Neural cell (in vitro differentiated cells): ENCODE results near the gene METTL9.
"Not testable (repeated sequence)": the region's sequence is repeated elsewhere in the genome, so short reads cannot be mapped to it uniquely, and the experiment has no call there.

Experiments
- EP300 ChIP-seq: fragments of 450-650 bp; conservative IDR thresholded peaks from 2 replicates; pipeline ENCODE4 v1.6.1; 2014; ENCODE audit warnings: antibody characterized with exemption, mild to moderate bottlenecking, moderate library complexity; ENCODE audit not compliant: poor library complexity, severe bottlenecking
- EZH2 ChIP-seq: fragments of 200-600, 300-800 bp; shearing (Covaris generic), sonication (generic); IDR thresholded peaks from 2 replicates; pipeline ENCODE4 v1.6.1; 2014; ENCODE audit warnings: antibody characterized with exemption, low read length, borderline replicate concordance, mild to moderate bottlenecking; ENCODE audit not compliant: insufficient read depth, poor library complexity, severe bottlenecking
- POLR2AphosphoS5 ChIP-seq: IDR thresholded peaks from 2 replicates; pipeline ENCODE4 v1.6.1; 2012
- RAD21 ChIP-seq: fragments of 450-650 bp; conservative IDR thresholded peaks from 2 replicates; pipeline ENCODE4 v1.6.1; 2014; ENCODE audit warnings: antibody characterized with exemption, mild to moderate bottlenecking, moderate library complexity
- SMC3 ChIP-seq: fragments of 450-650 bp; conservative IDR thresholded peaks from 2 replicates; pipeline ENCODE4 v1.6.1; 2014; ENCODE audit warnings: antibody characterized with exemption, mild to moderate bottlenecking, moderate library complexity; ENCODE audit not compliant: poor library complexity
- TAF1 ChIP-seq: IDR thresholded peaks from 2 replicates; pipeline ENCODE4 v1.6.1; 2012; ENCODE audit warnings: low read depth
- TF ChIP-seq, protein P1 (sequence below): fragments of 450-650 bp; IDR thresholded peaks from 2 replicates; pipeline ENCODE4 v1.5.1; 2014; ENCODE audit warnings: antibody characterized with exemption, mild to moderate bottlenecking, moderate library complexity; ENCODE audit not compliant: poor library complexity, severe bottlenecking
- TF ChIP-seq, protein P2 (sequence below): IDR thresholded peaks from 2 replicates; pipeline ENCODE4 v1.6.1; 2012; ENCODE audit warnings: borderline replicate concordance

- TF ChIP-seq, protein P1, sequence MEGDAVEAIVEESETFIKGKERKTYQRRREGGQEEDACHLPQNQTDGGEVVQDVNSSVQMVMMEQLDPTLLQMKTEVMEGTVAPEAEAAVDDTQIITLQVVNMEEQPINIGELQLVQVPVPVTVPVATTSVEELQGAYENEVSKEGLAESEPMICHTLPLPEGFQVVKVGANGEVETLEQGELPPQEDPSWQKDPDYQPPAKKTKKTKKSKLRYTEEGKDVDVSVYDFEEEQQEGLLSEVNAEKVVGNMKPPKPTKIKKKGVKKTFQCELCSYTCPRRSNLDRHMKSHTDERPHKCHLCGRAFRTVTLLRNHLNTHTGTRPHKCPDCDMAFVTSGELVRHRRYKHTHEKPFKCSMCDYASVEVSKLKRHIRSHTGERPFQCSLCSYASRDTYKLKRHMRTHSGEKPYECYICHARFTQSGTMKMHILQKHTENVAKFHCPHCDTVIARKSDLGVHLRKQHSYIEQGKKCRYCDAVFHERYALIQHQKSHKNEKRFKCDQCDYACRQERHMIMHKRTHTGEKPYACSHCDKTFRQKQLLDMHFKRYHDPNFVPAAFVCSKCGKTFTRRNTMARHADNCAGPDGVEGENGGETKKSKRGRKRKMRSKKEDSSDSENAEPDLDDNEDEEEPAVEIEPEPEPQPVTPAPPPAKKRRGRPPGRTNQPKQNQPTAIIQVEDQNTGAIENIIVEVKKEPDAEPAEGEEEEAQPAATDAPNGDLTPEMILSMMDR: not testable (repeated sequence)
- not testable (repeated sequence) for TF ChIP-seq POLR2AphosphoS5, EZH2, EP300, RAD21, SMC3, TAF1
- TF ChIP-seq, protein P2, sequence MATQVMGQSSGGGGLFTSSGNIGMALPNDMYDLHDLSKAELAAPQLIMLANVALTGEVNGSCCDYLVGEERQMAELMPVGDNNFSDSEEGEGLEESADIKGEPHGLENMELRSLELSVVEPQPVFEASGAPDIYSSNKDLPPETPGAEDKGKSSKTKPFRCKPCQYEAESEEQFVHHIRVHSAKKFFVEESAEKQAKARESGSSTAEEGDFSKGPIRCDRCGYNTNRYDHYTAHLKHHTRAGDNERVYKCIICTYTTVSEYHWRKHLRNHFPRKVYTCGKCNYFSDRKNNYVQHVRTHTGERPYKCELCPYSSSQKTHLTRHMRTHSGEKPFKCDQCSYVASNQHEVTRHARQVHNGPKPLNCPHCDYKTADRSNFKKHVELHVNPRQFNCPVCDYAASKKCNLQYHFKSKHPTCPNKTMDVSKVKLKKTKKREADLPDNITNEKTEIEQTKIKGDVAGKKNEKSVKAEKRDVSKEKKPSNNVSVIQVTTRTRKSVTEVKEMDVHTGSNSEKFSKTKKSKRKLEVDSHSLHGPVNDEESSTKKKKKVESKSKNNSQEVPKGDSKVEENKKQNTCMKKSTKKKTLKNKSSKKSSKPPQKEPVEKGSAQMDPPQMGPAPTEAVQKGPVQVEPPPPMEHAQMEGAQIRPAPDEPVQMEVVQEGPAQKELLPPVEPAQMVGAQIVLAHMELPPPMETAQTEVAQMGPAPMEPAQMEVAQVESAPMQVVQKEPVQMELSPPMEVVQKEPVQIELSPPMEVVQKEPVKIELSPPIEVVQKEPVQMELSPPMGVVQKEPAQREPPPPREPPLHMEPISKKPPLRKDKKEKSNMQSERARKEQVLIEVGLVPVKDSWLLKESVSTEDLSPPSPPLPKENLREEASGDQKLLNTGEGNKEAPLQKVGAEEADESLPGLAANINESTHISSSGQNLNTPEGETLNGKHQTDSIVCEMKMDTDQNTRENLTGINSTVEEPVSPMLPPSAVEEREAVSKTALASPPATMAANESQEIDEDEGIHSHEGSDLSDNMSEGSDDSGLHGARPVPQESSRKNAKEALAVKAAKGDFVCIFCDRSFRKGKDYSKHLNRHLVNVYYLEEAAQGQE: not testable (repeated sequence)
Observed at GRCh38 chr16:21605848-21606247, 6.5 kb downstream of the METTL9 start.
